H9 (cell line): Measurements from ENCODE around the gene ANKS1B. TPM values are rescaled to one million over a fixed set of nuclear protein-coding genes. Genes with fewer than 3 reads are reported as not detected.

Experiments used
- DNase-seq: peaks from one replicate; pipeline ENCODE4 v3.0.0-alpha.2; 2017
- H2AFZ ChIP-seq: one replicate; pipeline ENCODE4 v1.6.1; 2013; ENCODE audit warnings: mild to moderate bottlenecking, low read length, control low read depth, moderate library complexity
- H2AK5ac ChIP-seq: 2 replicates; pipeline ENCODE4 v1.6.1; 2013; ENCODE audit warnings: low read length, control low read depth, mixed read lengths; ENCODE audit not compliant: insufficient read length
- H2BK120ac ChIP-seq: one replicate; pipeline ENCODE4 v1.6.1; 2013; ENCODE audit warnings: low read depth, mild to moderate bottlenecking, low read length, control low read depth, inconsistent platforms; ENCODE audit not compliant: poor library complexity, severe bottlenecking
- H2BK12ac ChIP-seq: 2 replicates; pipeline ENCODE4 v1.6.1; 2013; ENCODE audit warnings: low read length, control low read depth, mixed read lengths, low read depth; ENCODE audit not compliant: insufficient read length
- H2BK15ac ChIP-seq: 2 replicates; pipeline ENCODE4 v1.6.1; 2013; ENCODE audit warnings: low read depth, low read length, control low read depth
- H2BK20ac ChIP-seq: one replicate; pipeline ENCODE4 v1.6.1; 2013; ENCODE audit warnings: low read depth, mild to moderate bottlenecking, low read length, control low read depth, inconsistent platforms; ENCODE audit not compliant: poor library complexity, severe bottlenecking
- H2BK5ac ChIP-seq: 2 replicates; pipeline ENCODE4 v1.6.1; 2013; ENCODE audit warnings: low read length, control low read depth, mixed read lengths; ENCODE audit not compliant: insufficient read length
- H3K14ac ChIP-seq: 2 replicates; pipeline ENCODE4 v1.6.1; 2013; ENCODE audit warnings: low read length, control low read depth; ENCODE audit not compliant: insufficient read depth
- H3K18ac ChIP-seq: 2 replicates; pipeline ENCODE4 v1.6.1; 2013; ENCODE audit warnings: low read depth, mild to moderate bottlenecking, mixed read lengths, low read length, control low read depth; ENCODE audit not compliant: insufficient read length
- H3K23ac ChIP-seq: 2 replicates; pipeline ENCODE4 v1.6.1; 2013; ENCODE audit warnings: low read length, control low read depth, mixed read lengths, low read depth; ENCODE audit not compliant: insufficient read length
- H3K23me2 ChIP-seq: 2 replicates; pipeline ENCODE4 v1.6.1; 2013; ENCODE audit warnings: low read depth, mild to moderate bottlenecking, mixed read lengths, low read length, control low read depth; ENCODE audit not compliant: insufficient read length, poor library complexity, severe bottlenecking
- H3K27ac ChIP-seq: 2 replicates; pipeline ENCODE4 v1.5.1; 2013; ENCODE audit warnings: low read length, control low read depth, mixed read lengths, low read depth; ENCODE audit not compliant: insufficient read length
- H3K27me3 ChIP-seq: 2 replicates; pipeline ENCODE4 v1.6.1; 2013; ENCODE audit warnings: low read length, control low read depth, inconsistent platforms; ENCODE audit not compliant: insufficient read depth
- H3K4ac ChIP-seq: 2 replicates; pipeline ENCODE4 v1.6.1; 2013; ENCODE audit warnings: low read depth, mild to moderate bottlenecking, control low read depth, inconsistent platforms, low read length, moderate library complexity
- H3K4me1 ChIP-seq: 2 replicates; pipeline ENCODE4 v1.6.1; 2013; ENCODE audit warnings: low read length, control low read depth, inconsistent platforms; ENCODE audit not compliant: insufficient read depth
- H3K4me2 ChIP-seq: 2 replicates; pipeline ENCODE4 v1.6.1; 2013; ENCODE audit warnings: low read length, control low read depth, mixed read lengths; ENCODE audit not compliant: insufficient read length, insufficient read depth
- H3K56ac ChIP-seq: 2 replicates; pipeline ENCODE4 v1.6.1; 2013; ENCODE audit warnings: low read depth, mild to moderate bottlenecking, mixed read lengths, low read length, control low read depth; ENCODE audit not compliant: insufficient read length
- H3K79me1 ChIP-seq: 2 replicates; pipeline ENCODE4 v1.6.1; 2013; ENCODE audit warnings: low read depth, mild to moderate bottlenecking, moderate library complexity, low read length, control low read depth, inconsistent platforms; ENCODE audit not compliant: insufficient read depth, poor library complexity, severe bottlenecking
- H3K79me2 ChIP-seq: 2 replicates; pipeline ENCODE4 v1.6.1; 2013; ENCODE audit warnings: low read length, control low read depth, inconsistent platforms; ENCODE audit not compliant: insufficient read depth
- H3K9ac ChIP-seq: 2 replicates; pipeline ENCODE4 v1.6.1; 2013; ENCODE audit warnings: low read length, control low read depth, mixed read lengths; ENCODE audit not compliant: insufficient read length; ENCODE audit errors: extremely low read depth
- H3K9me3 ChIP-seq: one replicate; pipeline ENCODE4 v1.6.1; 2013; ENCODE audit warnings: low read depth, low read length, inconsistent platforms; ENCODE audit not compliant: control insufficient read depth
- H3T11ph ChIP-seq: one replicate; pipeline ENCODE4 v1.6.1; 2013; ENCODE audit warnings: mild to moderate bottlenecking, low read length, control low read depth, inconsistent platforms
- H4K20me1 ChIP-seq: one replicate; pipeline ENCODE4 v1.6.1; 2013; ENCODE audit not compliant: control insufficient read depth, insufficient read length, insufficient read depth
- H4K5ac ChIP-seq: 2 replicates; pipeline ENCODE4 v1.6.1; 2013; ENCODE audit warnings: low read depth, mild to moderate bottlenecking, mixed read lengths, low read length, control low read depth; ENCODE audit not compliant: insufficient read length
- H4K8ac ChIP-seq: replicated peaks from 2 replicates; pipeline ENCODE4 v1.6.1; 2013; ENCODE audit warnings: low read length, control low read depth, mixed read lengths, low read depth; ENCODE audit not compliant: insufficient read length
- H4K91ac ChIP-seq: 2 replicates; pipeline ENCODE4 v1.6.1; 2013; ENCODE audit warnings: low read depth, mild to moderate bottlenecking, moderate library complexity, mixed read lengths, low read length, control low read depth; ENCODE audit not compliant: insufficient read length
- H3K27ac Mint-ChIP-seq, 3 experiments: 2 replicates in 2 of 3; 3 replicates in 1 of 3; pipeline ENCODE4 v1.8.0; 2020 to 2021; ENCODE audit warnings: mixed read lengths in 3 of 3, mild to moderate bottlenecking in 1 of 3, moderate library complexity in 1 of 3
- H3K27me3 Mint-ChIP-seq: 2 replicates; pipeline ENCODE4 v1.8.0; 2021; ENCODE audit warnings: low read depth, mild to moderate bottlenecking, moderate library complexity, mixed read lengths
- H3K36me3 Mint-ChIP-seq, 3 experiments: 2 replicates in 2 of 3; 3 replicates in 1 of 3; pipeline ENCODE4 v1.8.0; 2020 to 2021; ENCODE audit warnings: low read depth in 3 of 3, mixed read lengths in 3 of 3; ENCODE audit not compliant: insufficient read depth in 1 of 3
- H3K4me1 Mint-ChIP-seq, 2 experiments: 2 replicates each; pipeline ENCODE4 v1.8.0; 2020; ENCODE audit warnings: mixed read lengths in 2 of 2
- H3K4me3 Mint-ChIP-seq, 2 experiments: 2 replicates in 1 of 2; 3 replicates in 1 of 2; pipeline ENCODE4 v1.8.0; 2020 to 2021; ENCODE audit warnings: mild to moderate bottlenecking in 2 of 2, mixed read lengths in 2 of 2, moderate library complexity in 1 of 2
- H3K9me3 Mint-ChIP-seq, 2 experiments: 2 replicates in 1 of 2; 3 replicates in 1 of 2; pipeline ENCODE4 v1.8.0; 2020; ENCODE audit warnings: mild to moderate bottlenecking in 2 of 2, mixed read lengths in 2 of 2, moderate library complexity in 1 of 2
- CTCF ChIP-seq: fragments of 200-600 bp; sonication (generic); conservative IDR thresholded peaks from 3 replicates; pipeline ENCODE4 v1.8.0; 2021; ENCODE audit warnings: antibody characterized with exemption, mild to moderate bottlenecking
- total RNA-seq: library from RNA; stranded (reverse); gene quantifications from 2 replicates; pipeline ENCODE4 v1.2.1, GENCODE V29; 2021

Gene ANKS1B
- total RNA-seq, 1 experiment from 2014 or later: 4.1 TPM

DNA sequence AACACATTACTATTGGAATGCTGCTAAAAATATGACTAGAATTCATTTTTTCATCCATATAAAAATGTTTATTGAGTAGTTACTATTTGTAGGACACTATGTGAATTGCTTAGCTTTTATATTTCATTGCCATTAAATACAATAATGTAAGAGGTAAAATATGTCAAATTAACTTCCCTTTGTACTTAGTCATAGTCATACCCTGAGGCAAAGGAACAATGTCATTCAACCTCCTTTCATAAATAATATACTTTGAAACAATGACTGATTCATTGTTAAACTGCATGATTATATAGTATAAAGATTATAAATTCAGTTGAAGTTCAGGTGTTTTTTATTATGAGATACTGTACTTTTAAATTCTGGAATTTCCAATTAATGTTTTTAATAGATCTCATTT, 232.0 kb downstream of the ANKS1B start:
- no peak overlapping the region for H3T11ph ChIP-seq
- Mint-ChIP-seq H3K27me3 (no peaks in the 10 kb centered on the region), H3K36me3 (no peaks in the 10 kb centered on the region; a peak in 1 of 7 replicates), H3K4me1 (no peaks in the 10 kb centered on the region), H3K27ac (no peak overlapping the region), H3K9me3 (peaks cover 0 to 5% of the 10 kb centered on the region in 2 experiments; a peak in 3 of 5 replicates), H3K4me3 (no peak overlapping the region)
- no peak overlapping the region for H4K91ac ChIP-seq
- no peak overlapping the region for H4K8ac ChIP-seq
- no peaks in the 10 kb centered on the region for H3K79me1 ChIP-seq
- no peaks in the 10 kb centered on the region for H3K27me3 ChIP-seq
- no peak overlapping the region for H3K56ac ChIP-seq
- H2BK5ac ChIP-seq: no peak overlapping the region
- H3K23me2 ChIP-seq: no peaks in the 10 kb centered on the region
- no peak overlapping the region for H3K4ac ChIP-seq
- no peak overlapping the region for H3K14ac ChIP-seq
- no peak for TF ChIP-seq CTCF
- H2AFZ ChIP-seq: no peak overlapping the region
- no peak overlapping the region for H4K5ac ChIP-seq
- H2BK20ac ChIP-seq: no peak overlapping the region
- no peak for DNase-seq
- H3K9me3 ChIP-seq: no peaks in the 10 kb centered on the region
- H3K9ac ChIP-seq: no peak overlapping the region
- no peak overlapping the region for H3K23ac ChIP-seq
- no peak overlapping the region for H3K18ac ChIP-seq
- H3K27ac ChIP-seq: no peak overlapping the region
- no peaks in the 10 kb centered on the region for H3K79me2 ChIP-seq
- H4K20me1 ChIP-seq: no peaks in the 10 kb centered on the region
- H3K4me1 ChIP-seq: no peaks in the 10 kb centered on the region
- H2BK12ac ChIP-seq: no peak overlapping the region
- H2AK5ac ChIP-seq: no peak overlapping the region
- H3K4me2 ChIP-seq: no peak overlapping the region
- H2BK120ac ChIP-seq: no peak overlapping the region
- no peak overlapping the region for H2BK15ac ChIP-seq
